ENCODE data around the gene VWA3A. TPM values are rescaled to one million over a fixed set of nuclear protein-coding genes. Genes with fewer than 3 reads are reported as not detected.

VWA3A gene
- total RNA-seq, 1 donor = 0.36 TPM

GRCh38 chr16:22139732-22140131, 47.4 kb downstream of the VWA3A start:
- no peaks in the 10 kb centered on the region for H3K4me1 ChIP-seq (ENCODE audit: insufficient read depth, low read length)
- H3K9me3 ChIP-seq (ENCODE audit: low read depth, low read length) = no peaks in the 10 kb centered on the region
- H2AFZ ChIP-seq (ENCODE audit: low read length) = no peak overlapping the region
- no peaks in the 10 kb centered on the region for H3K36me3 ChIP-seq (ENCODE audit: insufficient read depth, low read length)
- no peak overlapping the region for H3K4me3 ChIP-seq (ENCODE audit: insufficient read depth, low read length)
- no peak for TF ChIP-seq CTCF (IDR thresholded peaks at IDR 0.05; ENCODE audit: extremely low read depth, low read depth, low read length)
- no peaks in the 10 kb centered on the region for H3K79me2 ChIP-seq (ENCODE audit: insufficient read depth, low read length)
- no peak overlapping the region for H3K4me2 ChIP-seq (ENCODE audit: insufficient read depth, low read length)
- no peak overlapping the region for H3K27ac ChIP-seq (ENCODE audit: low read depth, low read length)
- peaks cover 3% of the 10 kb centered on the region for H3K27me3 ChIP-seq (ENCODE audit: insufficient read depth, low read length)
- H4K20me1 ChIP-seq (ENCODE audit: insufficient read depth, low read length) = no peaks in the 10 kb centered on the region
- no peak for DNase-seq (ENCODE audit: insufficient read length, low spot score, missing footprints)

GRCh38 chr16:22141767-22142166, 49.4 kb downstream of the VWA3A start:
- Histone ChIP-seq H3K9me3 (ENCODE audit: low read depth, low read length) (no peaks in the 10 kb centered on the region), H2AFZ (ENCODE audit: low read length) (no peak overlapping the region), H3K36me3 (ENCODE audit: insufficient read depth, low read length) (no peaks in the 10 kb centered on the region), H3K27me3 (ENCODE audit: insufficient read depth, low read length) (peaks cover 3% of the 10 kb centered on the region), H3K27ac (ENCODE audit: low read depth, low read length) (no peak overlapping the region), H3K4me2 (ENCODE audit: insufficient read depth, low read length) (no peak overlapping the region), H3K4me1 (ENCODE audit: insufficient read depth, low read length) (no peaks in the 10 kb centered on the region), H4K20me1 (ENCODE audit: insufficient read depth, low read length) (no peaks in the 10 kb centered on the region), H3K79me2 (ENCODE audit: insufficient read depth, low read length) (no peaks in the 10 kb centered on the region), H3K4me3 (ENCODE audit: insufficient read depth, low read length) (no peak overlapping the region)
- DNase-seq (ENCODE audit: insufficient read length, low spot score, missing footprints) = peak; percentile 81
- peak; percentile 61 for TF ChIP-seq CTCF (IDR thresholded peaks at IDR 0.05; ENCODE audit: extremely low read depth, low read depth, low read length)

GRCh38 chr16:22144520-22144919, 52.2 kb downstream of the VWA3A start:
- TF ChIP-seq CTCF (IDR thresholded peaks at IDR 0.05; ENCODE audit: extremely low read depth, low read depth, low read length) = no peak
- Histone ChIP-seq H3K9me3 (ENCODE audit: low read depth, low read length) (no peaks in the 10 kb centered on the region), H3K27ac (ENCODE audit: low read depth, low read length) (no peak overlapping the region)

GRCh38 chr16:22147853-22148252, 55.5 kb downstream of the VWA3A start:
- H2AFZ ChIP-seq (ENCODE audit: low read length) = no peak overlapping the region
- no peaks in the 10 kb centered on the region for H3K9me3 ChIP-seq (ENCODE audit: low read depth, low read length)
- no peak overlapping the region for H3K27ac ChIP-seq (ENCODE audit: low read depth, low read length)
- H3K4me2 ChIP-seq (ENCODE audit: insufficient read depth, low read length) = no peak overlapping the region
- H3K4me1 ChIP-seq (ENCODE audit: insufficient read depth, low read length) = no peaks in the 10 kb centered on the region
- no peak for TF ChIP-seq CTCF (IDR thresholded peaks at IDR 0.05; ENCODE audit: extremely low read depth, low read depth, low read length)
- no peaks in the 10 kb centered on the region for H3K36me3 ChIP-seq (ENCODE audit: insufficient read depth, low read length)
- DNase-seq (ENCODE audit: insufficient read length, low spot score, missing footprints) = no peak
- H3K4me3 ChIP-seq (ENCODE audit: insufficient read depth, low read length) = no peak overlapping the region
- H4K20me1 ChIP-seq (ENCODE audit: insufficient read depth, low read length) = no peaks in the 10 kb centered on the region
- H3K27me3 ChIP-seq (ENCODE audit: insufficient read depth, low read length) = no peaks in the 10 kb centered on the region
- H3K79me2 ChIP-seq (ENCODE audit: insufficient read depth, low read length) = no peaks in the 10 kb centered on the region

More at GRCh38 chr16:22144520-22144919, 52.2 kb downstream of the VWA3A start:
- Histone ChIP-seq H2AFZ (ENCODE audit: low read length) (no peak overlapping the region), H4K20me1 (ENCODE audit: insufficient read depth, low read length) (no peaks in the 10 kb centered on the region), H3K4me2 (ENCODE audit: insufficient read depth, low read length) (no peak overlapping the region), H3K4me1 (ENCODE audit: insufficient read depth, low read length) (no peaks in the 10 kb centered on the region), H3K27me3 (ENCODE audit: insufficient read depth, low read length) (peaks cover 3% of the 10 kb centered on the region), H3K79me2 (ENCODE audit: insufficient read depth, low read length) (no peaks in the 10 kb centered on the region), H3K36me3 (ENCODE audit: insufficient read depth, low read length) (no peaks in the 10 kb centered on the region), H3K4me3 (ENCODE audit: insufficient read depth, low read length) (no peak overlapping the region)
- DNase-seq (ENCODE audit: insufficient read length, low spot score, missing footprints) = no peak

Data from osteoblast (primary cell).